Activated T-cell treated with anti-CD3 and anti-CD28 coated beads, Interleukin-2, amount 50 U/mL, for 1 hour (primary cell): Measurements from ENCODE around the gene IL12RB2.
A peak's percentile ranks its signal among the peaks of the same experiment; 100 is the strongest.

ENCODE experiments used
- DNase-seq: peaks from one replicate; pipeline ENCODE4 v3.0.0-alpha.2; 2020

IL12RB2 gene

GRCh38 chr1:67307251-67308060 lies at the start of gene IL12RB2:
TSS of gene IL12RB2 (plus strand) at chr1:67307873. CDS start at chr1:67320369, 12,496 bp downstream.
- peak; percentile 45 for DNase-seq

- peak; percentile 30 for DNase-seq
Observed at GRCh38 chr1:67261680-67262079, 46.0 kb upstream of the IL12RB2 start.

- no peak for DNase-seq
Observed at GRCh38 chr1:67262735-67263134, 44.9 kb upstream of the IL12RB2 start.

GRCh38 chr1:67264152-67264551 lies 43.5 kb upstream of the IL12RB2 start:
- no peak for DNase-seq

- DNase-seq: no peak
Observed at GRCh38 chr1:67264899-67265298, 42.8 kb upstream of the IL12RB2 start.

- DNase-seq: no peak
Observed at GRCh38 chr1:67269061-67269460, 38.6 kb upstream of the IL12RB2 start.

- no peak for DNase-seq
Observed at GRCh38 chr1:67270541-67270940, 37.1 kb upstream of the IL12RB2 start.

- no peak for DNase-seq
Observed at GRCh38 chr1:67273591-67273990, 34.1 kb upstream of the IL12RB2 start.

GRCh38 chr1:67274623-67275325 lies 32.9 kb upstream of the IL12RB2 start:
- DNase-seq: no peak

- no peak for DNase-seq
Observed at GRCh38 chr1:67280696-67281095, 27.0 kb upstream of the IL12RB2 start.

GRCh38 chr1:67281244-67281643 lies 26.4 kb upstream of the IL12RB2 start:
- no peak for DNase-seq

GRCh38 chr1:67285780-67286488 lies 21.7 kb upstream of the IL12RB2 start:
- DNase-seq: no peak

GRCh38 chr1:67290236-67290635 lies 17.4 kb upstream of the IL12RB2 start:
- DNase-seq: no peak

GRCh38 chr1:67294836-67295617 lies 12.6 kb upstream of the IL12RB2 start:
- no peak for DNase-seq

GRCh38 chr1:67298762-67299161 lies 8.9 kb upstream of the IL12RB2 start:
- no peak for DNase-seq

GRCh38 chr1:67299296-67299695 lies 8.4 kb upstream of the IL12RB2 start:
- DNase-seq: no peak

GRCh38 chr1:67300561-67300960 lies 7.1 kb upstream of the IL12RB2 start:
- no peak for DNase-seq

GRCh38 chr1:67304023-67304422 lies 3.6 kb upstream of the IL12RB2 start:
- DNase-seq: no peak

GRCh38 chr1:67306547-67306946 lies 1.1 kb upstream of the IL12RB2 start:
- DNase-seq: no peak

GRCh38 chr1:67308136-67308535 lies 463 bp downstream of the IL12RB2 start:
- peak; percentile 17 for DNase-seq

GRCh38 chr1:67312615-67313014 lies 4.9 kb downstream of the IL12RB2 start:
- DNase-seq: no peak

GRCh38 chr1:67313934-67314671 lies 6.4 kb downstream of the IL12RB2 start:
- no peak for DNase-seq
